GM18498 (cell line): Measurements from ENCODE around the gene RGPD4.

Experiments
- ATAC-seq: cut with Tn5 transposase; IDR thresholded peaks from one replicate; pipeline ENCODE4 v1.9.1; 2021; ENCODE audit warnings: mild to moderate bottlenecking, moderate library complexity; ENCODE audit not compliant: unreplicated experiment

The RGPD4 gene

DNA sequence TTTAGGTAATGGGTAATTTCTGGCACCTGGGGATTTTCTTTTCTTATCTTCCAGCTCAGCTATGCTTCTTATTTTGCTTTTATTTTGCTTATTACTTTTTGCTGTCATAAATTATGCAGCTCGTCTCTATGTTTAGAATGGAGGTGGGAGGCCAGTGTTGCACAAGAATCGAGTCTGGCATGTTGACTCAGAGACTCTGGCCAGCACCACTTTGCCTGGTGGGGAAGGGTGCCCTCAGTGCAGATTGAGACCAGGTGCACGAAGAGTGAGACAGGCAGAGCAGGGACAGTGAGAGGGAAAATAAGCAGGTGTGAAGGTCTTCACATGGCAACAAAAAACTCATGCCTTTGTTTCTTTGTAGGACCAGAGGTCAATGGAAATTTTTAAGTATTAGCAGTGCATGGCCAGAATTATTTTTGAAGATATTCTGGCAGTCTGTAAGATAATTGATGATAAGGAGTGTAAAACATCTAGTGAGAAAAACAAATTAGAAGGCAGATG is 100.4 kb downstream of the RGPD4 start:
- no peak for ATAC-seq

DNA sequence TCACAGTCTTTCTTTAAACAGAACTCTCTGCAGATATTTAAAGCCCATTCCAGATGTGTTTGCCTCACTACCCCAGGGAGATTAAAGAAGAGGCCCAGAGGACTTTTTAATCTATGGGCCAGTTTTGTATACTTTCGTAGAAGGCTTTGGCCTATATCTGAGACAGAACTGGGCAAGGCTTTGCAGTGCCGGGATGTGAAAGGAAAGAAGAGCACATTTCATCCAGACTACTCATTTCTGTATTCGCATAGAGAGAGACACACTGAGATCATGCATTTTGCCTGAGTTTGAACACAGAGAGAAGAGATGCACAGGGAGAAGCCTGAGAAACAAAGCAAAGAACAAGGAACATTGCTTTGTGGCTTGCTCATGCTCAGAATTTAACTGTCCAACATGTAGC is 104.7 kb downstream of the RGPD4 start:
- no peak for ATAC-seq

DNA sequence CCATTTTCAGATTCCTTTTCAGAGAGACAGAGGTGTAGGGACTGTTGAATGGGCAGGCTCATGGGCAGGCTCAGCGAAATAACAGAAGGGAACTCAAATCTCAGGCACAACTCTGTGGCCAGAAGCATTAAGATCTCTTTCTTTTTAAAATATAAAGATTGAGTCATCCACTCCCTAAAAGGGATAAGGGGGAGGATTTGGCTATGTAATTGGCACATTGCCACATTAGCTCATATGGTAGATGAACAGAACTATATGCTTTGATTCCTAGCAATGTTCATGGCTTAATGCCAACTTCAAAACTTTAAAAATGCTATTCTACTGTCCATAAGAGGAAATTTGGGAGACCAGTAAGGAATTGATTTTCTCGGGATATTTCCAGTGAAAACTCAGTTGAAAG is 105.8 kb downstream of the RGPD4 start:
- ATAC-seq, result no peak

DNA sequence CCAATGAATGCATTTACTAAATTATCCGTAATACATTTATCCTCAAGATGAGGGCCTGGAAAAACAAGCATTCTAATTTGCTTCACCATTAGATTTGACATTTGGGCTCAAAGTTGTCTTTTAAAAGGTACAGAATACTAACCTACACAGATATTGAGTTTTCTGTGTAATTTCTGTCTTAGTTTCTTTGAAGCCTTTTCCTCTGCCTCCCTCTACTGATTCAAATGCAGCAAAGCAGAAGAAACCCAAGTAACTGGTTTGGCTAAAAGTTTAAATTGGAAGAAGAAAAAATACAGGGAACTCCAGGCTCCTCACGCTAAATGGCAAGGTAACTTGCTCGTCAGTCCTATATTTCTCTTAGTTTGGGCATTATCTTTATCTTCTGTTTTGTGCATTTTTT is 106.3 kb downstream of the RGPD4 start:
- no peak for ATAC-seq

DNA sequence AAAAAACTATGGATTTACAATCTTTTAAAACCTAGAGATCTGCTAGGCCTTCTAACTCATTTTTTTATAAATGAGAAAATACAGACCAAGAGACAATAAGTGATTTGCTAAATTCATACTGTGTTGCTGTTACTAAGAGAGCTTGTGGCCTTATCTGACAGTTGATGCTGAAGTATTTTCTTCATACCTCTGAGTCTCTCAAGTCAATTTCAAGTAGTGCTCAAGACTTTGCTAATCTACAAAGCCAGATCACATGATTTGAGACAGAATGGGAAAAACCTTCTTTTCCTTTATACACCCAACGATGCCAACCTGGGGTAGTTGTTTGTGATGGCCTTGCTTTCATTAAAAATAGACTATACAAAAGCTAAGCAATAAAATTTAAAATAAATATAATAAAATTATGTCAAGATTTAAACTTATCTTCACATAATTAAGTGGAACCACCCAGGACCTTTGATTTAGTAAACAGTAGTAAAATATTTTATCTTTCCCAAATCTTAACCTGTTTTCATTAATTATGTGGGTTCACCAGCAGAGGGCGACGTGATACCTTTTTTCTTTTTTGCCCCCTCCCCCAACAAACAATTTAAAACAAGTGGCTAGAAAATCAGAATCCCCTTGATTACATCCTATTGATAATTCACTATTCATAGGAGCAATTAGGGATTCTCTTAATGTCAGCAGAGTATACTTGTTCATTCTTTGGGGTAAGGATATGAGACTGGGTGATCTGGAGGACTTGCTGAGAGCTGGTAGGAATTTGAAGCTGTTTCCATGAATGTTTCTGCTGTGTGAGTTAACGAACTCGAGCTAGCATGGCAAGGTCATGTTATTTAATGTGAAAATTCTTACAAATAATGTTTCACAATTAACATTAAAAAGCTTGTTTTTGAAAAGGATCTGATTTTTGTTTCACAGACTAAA is 110.0 kb downstream of the RGPD4 start:
- no peak for ATAC-seq
